HG03558 (cell line): ENCODE results near the gene CTAG1A.
"Not testable (repeated sequence)": the region's sequence is repeated elsewhere in the genome, so short reads cannot be mapped to it uniquely, and the experiment has no call there.

Source experiments
- ATAC-seq: cut with Tn5 transposase; IDR thresholded peaks from one replicate; pipeline ENCODE4 v1.9.1; 2021; ENCODE audit warnings: moderate number of reproducible peaks; ENCODE audit not compliant: unreplicated experiment; ENCODE audit errors: extremely low read depth

CTAG1A gene

DNA sequence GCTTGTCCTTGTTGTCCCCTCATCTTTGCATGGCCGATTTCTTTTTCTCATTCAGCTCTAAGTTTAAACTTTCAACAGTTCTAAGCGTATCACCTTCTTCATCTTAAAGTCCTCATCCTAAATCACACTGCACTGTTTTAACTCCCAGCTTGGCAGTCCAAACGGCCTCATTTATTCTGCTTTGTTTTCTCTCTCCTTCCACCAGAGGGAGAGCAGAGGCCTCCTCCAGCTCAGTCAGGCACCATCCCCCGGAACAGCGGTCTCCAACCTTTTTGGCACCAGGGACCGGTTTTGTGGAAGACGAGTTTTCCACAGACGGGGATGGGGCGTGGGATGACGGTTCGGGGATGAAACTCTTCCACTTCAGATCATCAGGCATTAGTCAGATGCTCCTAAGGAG, 14.6 kb upstream of the CTAG1A start:
- ATAC-seq, result not testable (repeated sequence)

DNA sequence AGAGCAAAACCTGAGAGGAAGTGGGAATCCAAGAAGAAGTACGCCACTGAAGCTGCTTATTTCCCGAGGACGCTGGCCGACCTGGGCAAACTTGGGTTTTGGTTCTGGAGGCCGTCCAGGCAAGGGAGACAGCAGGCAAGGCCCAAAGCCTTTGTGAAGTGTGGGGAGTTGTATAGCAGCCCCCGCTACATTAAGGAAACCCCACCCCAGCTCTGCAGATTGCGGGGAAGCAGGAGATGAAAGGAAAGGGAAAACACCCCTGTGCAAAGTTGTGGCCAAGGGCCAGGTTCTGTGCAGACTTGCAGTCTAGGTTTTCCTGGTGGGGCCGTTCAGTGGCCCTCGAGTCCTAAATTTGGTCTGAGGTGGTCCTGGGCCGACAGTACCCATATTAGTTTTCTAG, 11.9 kb upstream of the CTAG1A start:
- ATAC-seq, result not testable (repeated sequence)

DNA sequence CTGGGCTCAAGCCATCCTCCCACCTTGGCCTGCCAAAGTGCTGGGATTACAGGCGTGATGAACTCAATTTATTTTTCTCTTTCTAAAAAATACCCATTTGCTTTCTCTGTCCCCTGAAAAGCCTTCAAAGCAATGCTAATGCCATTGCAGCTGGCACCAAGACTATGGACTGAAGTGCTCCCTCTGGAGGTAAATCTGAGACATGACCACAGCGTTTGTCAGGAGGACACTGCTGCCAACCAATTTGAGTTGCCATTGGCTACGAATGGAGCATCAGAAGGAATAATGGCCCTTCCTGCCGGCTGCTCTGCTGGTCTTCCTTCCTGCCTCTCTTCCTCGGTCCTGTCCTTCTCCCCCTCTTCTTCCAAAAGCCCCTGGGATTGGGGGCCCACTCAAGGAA, 9.9 kb upstream of the CTAG1A start:
- ATAC-seq, result not testable (repeated sequence)

DNA sequence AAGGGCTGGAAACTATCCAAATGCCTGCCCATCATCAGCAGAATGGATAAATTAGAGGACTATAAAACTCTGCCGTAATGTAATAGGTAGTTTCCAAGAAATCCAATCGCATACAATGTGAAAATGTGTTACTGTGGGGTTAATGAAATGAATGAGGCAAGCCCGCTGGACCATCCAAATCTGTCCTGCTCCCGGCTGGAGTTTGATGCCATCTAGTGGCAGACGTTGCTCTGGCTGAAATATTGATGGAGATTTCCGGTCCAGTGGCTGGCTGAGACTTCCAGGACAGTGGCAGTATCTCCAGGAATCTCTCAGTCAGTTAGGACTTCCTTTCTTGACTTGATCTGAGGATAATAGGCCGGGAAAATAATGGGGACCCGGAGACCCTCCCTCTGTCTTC, 1.9 kb upstream of the CTAG1A start:
- not testable (repeated sequence) for ATAC-seq

DNA sequence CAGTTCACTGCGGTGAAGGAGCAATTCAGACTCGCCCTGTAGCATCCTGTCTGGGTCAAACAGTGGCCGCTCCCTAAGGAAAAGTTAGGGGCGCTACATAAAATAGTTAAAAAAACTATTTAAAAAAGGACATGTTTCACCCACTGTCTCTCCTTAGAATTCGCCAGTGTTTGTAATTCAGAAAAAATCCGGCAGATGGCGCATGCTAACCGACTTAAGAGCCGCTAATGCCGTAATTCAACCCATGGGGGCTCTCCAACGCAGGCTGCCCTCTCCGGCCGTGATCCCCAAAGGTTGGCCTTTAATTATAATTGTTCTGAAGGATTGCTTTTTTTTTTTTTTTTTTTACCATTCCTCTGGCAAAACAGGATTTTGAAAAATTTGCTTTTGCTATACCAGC, 5.5 kb downstream of the CTAG1A start:
- ATAC-seq, result not testable (repeated sequence)

DNA sequence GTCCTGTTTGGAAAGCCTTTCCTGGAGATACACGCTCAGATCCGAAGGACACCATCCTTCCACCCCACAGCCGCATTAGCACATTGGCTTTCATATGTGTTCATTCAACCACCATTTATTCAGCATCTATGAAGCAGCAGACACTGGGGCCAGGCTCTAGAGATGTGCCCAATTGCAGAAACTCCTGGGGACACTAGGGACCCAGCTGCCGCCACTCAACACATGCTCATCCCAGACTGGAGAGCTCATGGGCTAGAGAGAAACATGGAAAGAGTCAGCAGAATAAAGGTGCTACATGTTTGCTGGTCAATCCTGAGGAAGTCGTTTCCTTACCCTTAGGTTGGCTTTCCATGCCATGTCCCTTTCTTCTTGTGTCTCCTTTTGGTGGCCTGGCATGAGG, 7.6 kb downstream of the CTAG1A start:
- no peak for ATAC-seq

DNA sequence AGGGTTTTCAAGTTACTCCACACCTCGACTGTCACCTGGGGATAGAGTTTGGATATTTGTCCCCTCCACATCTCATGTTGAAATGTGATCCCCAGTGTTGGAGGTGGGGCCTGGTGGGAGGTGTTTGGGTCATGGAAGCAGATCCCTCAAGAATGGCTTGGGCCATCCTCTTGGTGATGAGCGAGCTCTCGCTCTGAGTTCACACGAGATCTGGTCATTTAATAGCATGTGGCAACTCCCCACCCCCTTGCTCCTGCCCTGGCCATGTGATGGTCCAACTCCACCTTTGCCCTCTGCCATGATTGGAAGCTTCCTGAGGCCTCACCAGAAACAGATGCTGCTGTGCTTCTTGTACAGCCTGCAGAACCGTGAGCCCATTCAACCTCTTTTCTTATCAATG, 8.3 kb downstream of the CTAG1A start:
- no peak for ATAC-seq

DNA sequence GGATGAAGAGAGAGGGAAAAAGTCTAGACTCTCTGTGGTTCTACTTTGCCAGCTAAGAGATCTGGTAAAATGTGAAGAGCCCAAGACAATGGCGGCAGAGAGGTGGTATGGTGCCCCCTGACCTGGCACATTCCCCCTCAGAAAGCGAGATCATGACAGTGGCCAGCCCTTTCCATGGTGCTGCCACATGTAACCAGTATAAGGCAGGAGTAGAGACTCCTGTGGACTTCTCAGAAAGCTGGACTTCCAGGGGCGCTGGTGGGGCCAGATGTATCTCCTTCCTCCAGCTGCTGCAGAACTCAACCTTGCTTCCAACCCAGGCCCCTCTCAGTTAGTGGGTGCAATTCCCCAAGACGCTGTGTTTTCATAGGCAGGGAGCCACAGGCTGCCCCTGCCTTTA, 9.6 kb downstream of the CTAG1A start:
- ATAC-seq, result no peak

DNA sequence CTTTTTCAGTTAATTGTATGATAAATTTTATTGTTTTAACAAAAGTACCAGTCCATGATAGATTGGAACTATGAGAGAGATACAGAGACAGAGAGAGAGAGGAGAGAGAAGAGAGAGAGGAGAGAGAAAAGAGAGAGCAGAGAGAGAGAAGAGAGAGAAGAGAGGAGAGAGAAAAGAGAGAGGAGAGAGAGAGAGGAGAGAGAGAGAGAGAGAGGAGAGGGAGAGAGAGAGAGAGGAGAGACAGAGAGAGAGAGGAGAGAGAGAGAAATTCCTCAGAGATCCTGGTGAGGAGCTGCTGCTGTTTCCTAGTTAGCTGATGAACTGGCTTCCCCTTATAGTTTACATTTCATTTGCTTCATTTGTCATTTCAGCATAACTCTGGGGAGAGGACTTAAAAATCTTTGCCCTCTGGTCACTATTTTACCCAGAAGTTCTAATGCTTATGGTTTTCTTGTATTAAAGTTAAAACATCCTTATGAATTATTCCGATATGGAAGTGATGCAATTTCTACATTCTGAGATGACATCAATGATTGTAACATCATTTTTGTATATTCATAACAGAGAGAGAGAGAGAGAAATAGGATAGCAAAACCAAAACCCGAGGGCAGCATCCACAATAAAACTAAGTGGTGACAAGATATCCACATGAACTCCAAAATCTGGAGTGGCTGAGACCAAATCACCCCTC, 10.8 kb downstream of the CTAG1A start:
- no peak for ATAC-seq

DNA sequence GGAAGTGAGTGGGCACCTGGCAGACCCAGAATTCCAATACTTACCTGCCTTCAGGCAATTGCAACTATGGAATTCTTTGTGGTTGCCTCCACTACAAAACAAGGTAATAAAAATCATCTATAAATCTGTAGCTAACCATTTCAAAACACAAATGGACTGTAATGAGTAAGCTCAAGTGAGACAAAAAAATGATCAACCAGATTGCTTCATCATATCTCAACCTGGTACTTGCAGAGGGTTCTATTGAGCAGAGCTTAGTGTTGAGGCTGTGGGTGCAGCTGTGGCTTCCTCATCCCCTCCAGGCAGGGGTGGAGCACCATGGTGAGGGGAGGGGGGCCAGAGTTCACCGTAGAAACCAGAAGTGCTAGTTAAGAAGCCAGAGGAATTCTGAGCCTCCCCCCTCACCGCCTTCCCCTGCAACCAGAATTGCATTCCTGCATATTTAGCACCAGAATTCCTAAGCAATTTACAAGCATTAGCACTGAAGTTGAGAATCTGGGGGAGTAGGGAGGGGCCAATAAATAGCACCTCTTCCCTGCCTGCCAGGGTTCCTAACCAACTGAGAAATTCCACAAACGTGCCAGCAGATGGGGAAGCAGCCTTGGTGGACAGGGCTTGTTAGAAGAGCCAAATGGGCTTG, 11.5 kb downstream of the CTAG1A start:
- ATAC-seq, result no peak

DNA sequence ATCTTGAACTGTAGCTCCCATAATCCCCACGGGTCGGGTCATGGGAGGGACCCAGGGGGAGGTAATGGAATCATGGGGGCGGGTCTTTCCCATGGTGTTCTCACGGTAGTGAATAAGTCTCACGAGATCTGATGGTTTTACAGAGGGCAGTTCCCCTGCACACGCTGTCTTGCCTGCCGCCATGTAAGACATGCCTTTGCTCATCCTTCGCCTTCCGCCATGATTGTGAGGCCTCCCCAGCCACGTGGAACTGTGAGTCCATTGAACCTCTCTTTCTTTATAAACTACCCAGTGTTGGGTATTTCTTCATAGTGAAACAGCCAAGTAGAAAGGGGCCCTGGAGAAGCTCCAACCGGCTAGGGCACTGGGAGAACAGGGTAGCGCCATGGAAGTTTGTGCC, 12.3 kb downstream of the CTAG1A start:
- no peak for ATAC-seq

DNA sequence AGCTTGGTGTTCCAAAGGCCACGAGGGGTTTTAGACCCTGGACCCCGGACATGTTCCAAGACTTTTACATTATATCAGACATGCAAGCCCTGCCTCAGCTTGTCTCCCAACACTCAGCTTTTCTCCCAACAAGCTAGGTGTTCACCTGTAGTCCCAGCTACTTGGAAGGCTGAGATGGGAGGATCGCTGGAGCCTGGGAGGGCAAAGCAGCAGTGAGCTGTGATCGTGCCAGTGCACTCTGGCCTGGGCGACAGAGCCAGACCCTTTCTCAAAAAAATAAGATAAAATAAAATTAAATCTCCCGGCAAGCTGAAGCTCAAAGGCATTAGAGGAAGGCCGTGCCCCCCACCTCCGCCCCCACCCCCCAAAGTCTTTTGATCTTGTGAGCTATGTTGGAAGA, 13.7 kb downstream of the CTAG1A start:
- ATAC-seq, result no peak

DNA sequence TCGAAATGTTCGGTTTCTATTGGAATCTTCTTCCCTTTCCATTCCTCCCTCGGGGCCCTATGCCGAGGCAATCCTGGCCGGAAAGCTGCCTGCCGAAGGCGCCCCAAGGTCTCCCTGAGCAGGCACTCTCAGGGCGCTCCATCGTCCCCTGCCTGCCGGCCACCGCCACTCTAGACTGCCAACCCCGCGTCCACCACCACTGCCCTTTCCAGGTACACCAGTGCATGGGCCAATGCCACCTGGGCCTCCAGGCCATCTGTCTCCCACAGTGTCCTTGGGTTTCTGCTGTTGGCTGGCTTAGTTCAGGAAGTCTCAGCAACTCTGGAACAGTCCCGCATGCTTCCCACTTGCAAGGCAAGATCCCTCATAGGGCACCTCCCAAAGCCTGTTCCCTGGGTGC, 14.6 kb downstream of the CTAG1A start:
- no peak for ATAC-seq

DNA sequence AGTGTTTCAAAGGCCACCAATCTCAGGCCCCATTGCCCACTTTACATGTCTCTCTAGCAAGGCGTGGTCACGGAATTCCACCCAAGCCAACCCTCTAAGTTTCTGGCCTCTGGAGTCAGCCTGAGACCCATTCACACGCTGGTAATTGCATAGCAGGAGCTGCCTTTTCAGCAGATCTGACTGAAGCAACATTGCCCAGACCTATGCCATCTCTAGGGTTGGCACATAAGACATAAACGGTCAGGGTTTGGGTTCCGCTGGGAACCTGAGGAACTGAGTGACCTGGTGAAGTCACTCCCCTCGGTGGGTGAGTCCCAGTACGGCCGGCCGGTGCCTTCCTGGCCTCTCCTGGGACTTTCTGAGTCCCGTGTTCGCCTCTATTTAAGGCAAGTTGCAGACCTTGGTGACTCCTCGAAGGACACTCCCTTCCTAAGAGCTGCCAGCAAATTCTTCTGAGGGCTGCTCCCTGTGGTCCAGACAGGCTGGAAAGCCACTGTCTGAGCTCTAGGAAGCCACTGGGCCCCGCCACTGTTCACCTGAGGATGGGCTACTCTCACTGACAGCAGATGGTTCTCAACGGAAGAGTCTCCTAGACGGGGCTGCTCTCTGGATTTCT, 15.9 kb downstream of the CTAG1A start:
- no peak for ATAC-seq

DNA sequence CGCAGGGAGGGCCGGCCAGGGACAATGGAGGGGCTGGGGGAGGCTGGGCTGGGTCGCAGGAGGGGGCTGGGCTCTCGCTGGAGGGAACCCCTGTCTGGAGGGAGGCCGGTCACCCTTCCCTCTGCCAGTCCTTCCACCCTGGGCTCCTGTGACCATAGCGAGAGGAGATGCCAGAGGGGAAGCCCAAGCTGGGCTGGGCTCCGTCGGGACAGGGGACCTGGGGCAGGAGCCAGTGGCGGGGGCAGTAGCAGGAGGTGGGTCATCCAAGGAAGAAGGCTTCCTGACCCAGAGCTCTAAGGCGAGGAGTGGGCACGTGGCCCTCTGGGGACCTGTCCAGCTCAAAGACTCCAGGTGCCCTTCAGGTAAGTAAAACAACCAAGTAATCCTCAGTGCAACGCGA, 17.3 kb downstream of the CTAG1A start:
- ATAC-seq, result no peak

DNA sequence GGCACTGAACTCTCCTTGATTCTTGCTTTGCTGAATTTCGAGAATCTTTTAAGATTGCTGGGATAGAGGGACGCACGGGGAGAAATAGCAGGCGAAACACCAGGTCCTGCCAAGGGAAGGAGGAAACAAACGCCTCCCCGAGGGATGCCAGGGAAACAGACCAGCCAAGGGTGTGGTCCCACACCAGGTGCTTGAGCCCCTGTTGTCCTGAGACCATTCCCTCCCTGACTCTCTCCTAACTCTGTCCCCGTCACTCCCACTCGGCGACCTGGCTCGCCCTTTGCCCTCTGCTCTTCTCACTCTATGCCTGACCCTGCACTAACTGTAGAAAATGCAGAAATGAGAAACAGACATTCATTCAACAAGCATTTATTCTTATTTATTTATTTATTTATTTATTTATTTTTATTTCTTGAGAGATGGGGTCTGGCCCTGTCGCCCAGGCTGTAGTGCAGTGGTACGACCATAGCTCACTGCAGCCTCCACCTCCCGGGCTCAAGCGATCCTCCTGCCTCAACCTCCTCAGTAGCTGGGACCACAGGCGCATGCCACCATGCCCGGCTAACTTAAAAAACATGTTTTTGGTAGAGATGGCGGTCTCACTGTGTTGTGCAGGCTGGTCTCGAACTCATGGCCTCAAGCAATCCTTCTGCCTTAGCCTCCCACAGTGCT, 18.0 kb downstream of the CTAG1A start:
- no peak for ATAC-seq

DNA sequence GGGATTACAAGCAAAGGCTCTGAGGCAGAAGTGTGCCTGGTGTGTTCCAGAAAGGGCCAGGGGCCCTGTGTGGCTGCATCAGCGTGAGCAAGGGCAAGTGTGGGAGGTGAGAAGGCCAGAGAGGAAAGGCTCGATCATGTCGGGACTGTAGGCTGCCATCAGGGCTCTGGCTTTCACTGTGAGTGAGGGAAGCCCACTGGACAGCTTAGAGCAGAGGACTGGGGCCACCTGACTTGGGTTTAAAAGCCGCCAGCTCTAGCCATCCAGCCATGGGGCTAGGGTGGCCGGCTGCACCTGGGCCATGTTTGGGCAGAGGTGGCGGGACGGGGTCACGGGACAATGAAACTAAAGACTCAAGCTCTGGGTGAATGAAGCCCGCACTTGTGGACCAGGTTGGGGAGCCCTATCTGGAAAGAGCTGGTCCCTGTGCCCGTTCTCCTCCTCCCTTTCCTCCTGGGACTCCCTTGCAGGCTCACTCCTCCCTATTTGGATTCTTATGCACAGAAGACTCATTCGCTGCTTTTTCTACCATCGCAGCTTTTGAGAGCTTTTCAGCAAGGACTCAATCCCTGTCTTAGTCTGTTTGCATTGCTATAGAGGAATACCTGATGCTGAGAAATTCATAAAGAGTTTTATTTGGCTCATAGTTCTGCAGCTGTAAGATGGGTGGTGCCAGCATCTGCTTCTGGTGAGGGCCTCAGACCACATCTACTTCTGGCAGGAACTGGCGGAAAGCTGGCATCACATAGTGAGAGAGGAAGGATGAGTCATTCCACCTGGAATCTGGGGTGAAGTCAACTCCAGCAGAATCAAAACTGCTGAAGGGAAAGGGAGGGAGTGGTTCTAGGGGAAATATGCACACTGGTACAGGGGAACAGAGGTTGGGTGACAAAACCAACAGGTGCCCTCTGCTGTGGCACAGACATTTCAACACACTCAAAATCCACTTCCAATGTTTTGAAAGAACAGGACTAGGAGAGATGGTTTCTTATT, 18.8 kb downstream of the CTAG1A start:
- no peak for ATAC-seq

DNA sequence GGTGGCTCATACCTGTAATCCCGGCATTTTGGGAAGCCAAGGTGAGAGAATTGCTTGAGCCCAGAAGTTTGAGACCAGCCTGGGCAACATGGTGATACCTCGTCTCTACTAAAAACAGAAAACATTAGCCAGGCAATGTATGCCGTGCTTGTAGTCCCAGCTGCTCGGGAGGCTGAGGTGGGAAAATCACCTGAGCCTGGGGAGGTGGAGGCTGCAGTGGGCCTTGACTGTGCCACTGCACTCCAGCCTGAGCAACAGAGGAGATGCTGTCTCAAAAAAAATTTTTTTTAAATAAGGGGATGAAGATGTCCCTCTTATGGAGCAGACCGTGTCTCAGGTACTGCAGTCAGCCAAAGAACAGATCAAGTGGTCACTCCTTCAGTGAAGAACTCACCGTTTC, 20.6 kb downstream of the CTAG1A start:
- no peak for ATAC-seq

DNA sequence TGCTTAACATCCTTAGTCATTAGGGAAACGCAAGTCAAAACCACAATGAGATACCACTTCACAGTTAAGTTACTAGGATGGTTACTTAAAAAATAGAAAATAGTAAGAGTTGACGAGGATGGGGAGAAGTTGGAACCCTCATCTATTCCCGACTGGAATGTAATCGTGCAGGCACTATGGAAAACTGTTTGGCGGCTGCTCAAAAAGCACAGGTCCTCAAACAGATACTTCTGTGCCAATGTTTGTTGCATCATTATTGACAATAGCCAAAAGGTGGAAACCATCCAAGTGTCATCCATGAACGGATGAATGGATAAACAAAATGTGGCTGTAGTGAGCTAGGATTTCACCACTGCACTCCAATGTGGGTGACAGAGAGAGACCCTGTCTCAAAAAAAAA, 22.4 kb downstream of the CTAG1A start:
- no peak for ATAC-seq

DNA sequence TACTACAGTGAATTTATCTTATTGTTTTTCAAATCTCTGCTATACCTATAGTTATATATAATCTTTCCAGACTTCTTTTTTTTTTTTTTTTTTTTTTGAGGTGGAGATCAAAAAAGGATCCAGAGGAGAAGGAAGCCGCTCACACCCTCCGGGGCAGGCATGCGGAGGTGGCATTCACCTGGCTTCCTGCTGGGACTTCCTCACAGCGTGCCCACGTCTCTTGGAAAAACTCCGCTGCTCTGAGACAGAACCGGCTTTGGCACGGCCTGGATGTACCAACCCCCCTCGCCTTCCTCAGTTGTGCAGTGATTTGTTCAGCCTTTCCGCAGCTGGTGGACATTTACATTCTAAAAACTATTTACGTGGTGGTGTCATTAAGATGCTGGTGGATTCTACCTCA, 23.0 kb downstream of the CTAG1A start:
- ATAC-seq, result not testable (repeated sequence)
